GM20000 (cell line): ENCODE data around the gene NR4A2.

ENCODE experiments used
- DNase-seq: peaks from one replicate; pipeline ENCODE4 v3.0.0; 2012; ENCODE audit warnings: low spot score
- TF ChIP-seq, protein P1 (sequence below): IDR thresholded peaks from 2 replicates; pipeline ENCODE4 v1.5.1; 2012; ENCODE audit warnings: mild to moderate bottlenecking, control low read depth; ENCODE audit errors: extremely low read depth, missing control alignments

NR4A2 gene

DNA sequence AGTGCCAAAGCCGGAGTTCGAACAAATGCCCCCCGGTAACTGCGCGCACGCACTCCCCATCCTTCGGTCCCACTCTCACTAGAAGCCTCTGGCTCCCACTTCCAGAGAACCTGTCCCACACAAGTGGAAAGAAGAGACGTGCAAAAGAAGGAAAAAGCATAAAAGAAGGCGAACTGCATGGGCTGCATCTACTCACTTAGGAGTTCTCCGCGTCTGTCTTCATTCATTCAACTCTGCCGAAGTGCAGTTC is 312 bp downstream of the NR4A2 start:
- TF ChIP-seq, protein P1, sequence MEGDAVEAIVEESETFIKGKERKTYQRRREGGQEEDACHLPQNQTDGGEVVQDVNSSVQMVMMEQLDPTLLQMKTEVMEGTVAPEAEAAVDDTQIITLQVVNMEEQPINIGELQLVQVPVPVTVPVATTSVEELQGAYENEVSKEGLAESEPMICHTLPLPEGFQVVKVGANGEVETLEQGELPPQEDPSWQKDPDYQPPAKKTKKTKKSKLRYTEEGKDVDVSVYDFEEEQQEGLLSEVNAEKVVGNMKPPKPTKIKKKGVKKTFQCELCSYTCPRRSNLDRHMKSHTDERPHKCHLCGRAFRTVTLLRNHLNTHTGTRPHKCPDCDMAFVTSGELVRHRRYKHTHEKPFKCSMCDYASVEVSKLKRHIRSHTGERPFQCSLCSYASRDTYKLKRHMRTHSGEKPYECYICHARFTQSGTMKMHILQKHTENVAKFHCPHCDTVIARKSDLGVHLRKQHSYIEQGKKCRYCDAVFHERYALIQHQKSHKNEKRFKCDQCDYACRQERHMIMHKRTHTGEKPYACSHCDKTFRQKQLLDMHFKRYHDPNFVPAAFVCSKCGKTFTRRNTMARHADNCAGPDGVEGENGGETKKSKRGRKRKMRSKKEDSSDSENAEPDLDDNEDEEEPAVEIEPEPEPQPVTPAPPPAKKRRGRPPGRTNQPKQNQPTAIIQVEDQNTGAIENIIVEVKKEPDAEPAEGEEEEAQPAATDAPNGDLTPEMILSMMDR: no peak
- DNase-seq: no peak

DNA sequence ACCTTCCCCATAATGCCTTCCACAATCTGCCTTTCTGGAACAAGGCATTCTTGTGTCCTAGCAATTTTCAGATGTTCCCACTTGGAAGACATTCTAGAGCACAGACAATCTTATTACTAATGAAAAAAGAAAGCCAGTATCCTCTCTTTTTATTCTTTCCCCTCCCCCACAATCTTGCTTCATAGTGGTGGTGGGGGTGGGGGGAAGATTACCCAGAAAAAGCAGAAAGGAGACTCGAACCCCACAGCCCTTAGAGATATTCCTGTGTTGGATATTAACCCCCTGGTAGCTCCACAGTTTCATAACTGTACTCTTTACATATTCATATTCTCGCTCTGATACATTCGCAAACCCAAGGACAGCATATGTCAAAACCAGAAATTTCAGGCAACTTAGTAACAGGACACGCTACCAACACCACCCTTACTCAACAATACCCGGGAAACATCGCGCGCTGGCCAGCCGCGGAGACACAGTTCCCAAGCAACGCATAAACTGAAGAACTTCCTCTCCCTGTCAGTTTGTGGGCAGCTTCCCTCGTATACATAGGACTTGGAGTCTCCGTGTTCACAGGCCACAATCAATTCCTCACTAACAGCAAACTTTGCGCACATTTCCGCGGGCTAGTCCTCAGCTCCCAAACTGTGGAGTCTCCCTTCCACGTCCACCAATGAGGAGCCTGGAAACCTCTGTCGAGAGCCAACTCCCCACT is 793 bp downstream of the NR4A2 start:
- peak; percentile 45 for DNase-seq
- TF ChIP-seq, protein P1: no peak

GRCh38 chr2:156329927-156330726 is 2.4 kb downstream of the NR4A2 start:
- TF ChIP-seq, protein P1: no peak
- DNase-seq: peak; percentile 34

DNA sequence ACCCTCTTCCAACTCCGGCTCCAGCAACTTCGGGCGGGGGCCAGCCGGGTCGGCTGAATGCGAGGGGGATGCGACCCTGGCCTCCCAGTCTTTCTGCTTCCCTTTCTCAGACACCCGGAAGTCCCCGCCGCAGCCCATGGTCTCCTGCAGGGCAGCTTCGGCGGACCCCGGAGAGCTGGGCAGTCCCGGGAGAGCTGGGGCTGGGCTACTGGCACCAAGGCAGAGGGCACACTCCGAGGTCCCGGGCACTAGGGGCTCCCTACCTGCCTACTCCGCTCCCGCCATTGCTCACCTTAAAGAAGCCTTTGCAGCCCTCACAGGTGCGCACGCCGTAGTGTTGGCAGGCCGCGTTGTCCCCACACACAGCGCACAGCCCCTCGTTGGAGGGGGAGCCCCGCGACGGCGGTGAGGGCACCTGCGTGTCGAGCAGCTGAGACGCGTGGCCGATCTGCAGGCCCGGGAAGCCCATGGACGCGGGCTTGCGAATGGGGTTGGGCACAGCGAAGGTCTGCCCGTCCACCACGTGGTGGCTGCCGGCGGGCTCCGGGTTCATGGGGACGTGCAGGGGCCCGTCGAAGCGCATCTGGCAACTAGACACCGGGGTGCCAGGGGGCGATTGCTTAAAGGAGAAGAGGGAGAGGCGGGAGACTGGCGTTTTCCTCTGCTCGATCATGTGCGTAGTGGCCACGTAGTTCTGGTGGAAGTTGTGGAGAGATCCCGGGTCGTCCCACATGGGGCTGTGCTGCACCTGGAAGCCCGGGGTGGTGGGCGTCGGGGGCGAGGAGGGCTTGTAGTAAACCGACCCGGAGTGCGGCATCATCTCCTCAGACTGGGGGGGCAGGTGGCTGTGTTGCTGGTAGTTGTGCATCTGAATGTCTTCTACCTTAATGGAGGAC is 3.2 kb downstream of the NR4A2 start:
- peak; percentile 15 for DNase-seq
- TF ChIP-seq, protein P1: no peak

DNA sequence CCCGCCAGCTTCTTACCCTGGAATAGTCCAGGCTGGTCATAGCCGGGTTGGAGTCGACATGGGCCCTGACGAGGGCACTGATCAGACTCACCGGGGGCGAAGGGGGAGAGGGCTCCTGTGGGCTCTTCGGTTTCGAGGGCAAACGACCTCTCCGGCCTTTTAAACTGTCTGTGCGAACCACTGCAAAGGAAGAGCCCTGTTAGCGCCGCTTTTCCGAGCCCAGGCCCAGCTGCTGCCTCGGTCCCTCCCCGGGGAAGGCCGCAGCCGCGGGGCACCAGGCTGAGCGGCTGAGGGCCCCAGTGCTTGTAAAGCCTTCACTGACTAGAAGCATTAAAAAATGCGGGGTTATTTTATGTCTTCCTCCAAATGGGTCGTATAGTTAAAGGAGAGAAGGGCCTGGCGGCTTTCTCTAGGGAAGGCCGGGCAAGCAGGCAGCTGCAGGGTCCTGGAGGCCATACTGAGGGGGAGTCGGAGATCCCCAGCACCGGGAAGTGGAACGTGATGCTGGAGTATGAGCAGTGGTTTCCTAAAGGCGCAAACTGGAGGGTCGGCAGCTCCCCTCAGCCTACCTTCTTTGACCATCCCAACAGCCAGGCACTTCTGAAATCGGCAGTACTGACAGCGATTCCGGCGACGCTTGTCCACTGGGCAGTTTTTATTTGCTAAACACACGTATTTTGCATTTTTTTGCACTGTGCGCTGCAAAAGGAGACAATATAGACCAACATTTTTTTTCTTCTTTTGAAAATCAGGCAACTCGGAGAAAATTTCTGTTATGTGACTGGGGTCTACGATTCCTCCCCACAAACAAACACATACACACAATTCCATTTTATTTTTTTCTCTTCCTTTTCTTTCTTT is 4.5 kb downstream of the NR4A2 start:
- TF ChIP-seq, protein P1: no peak
- DNase-seq: peak; percentile 18

- DNase-seq: no peak
- TF ChIP-seq, protein P1: no peak
Observed at GRCh38 chr2:156326526-156327095, 5.9 kb downstream of the NR4A2 start.
